HG03039 (cell line): ENCODE data around the gene ZNF672.
"Not testable (repeated sequence)": the region's sequence is repeated elsewhere in the genome, so short reads cannot be mapped to it uniquely, and the experiment has no call there.

Experiments
- ATAC-seq: cut with Tn5 transposase; IDR thresholded peaks from one replicate; pipeline ENCODE4 v1.9.1; 2021; ENCODE audit warnings: mild to moderate bottlenecking, moderate library complexity; ENCODE audit not compliant: unreplicated experiment

The ZNF672 gene

DNA sequence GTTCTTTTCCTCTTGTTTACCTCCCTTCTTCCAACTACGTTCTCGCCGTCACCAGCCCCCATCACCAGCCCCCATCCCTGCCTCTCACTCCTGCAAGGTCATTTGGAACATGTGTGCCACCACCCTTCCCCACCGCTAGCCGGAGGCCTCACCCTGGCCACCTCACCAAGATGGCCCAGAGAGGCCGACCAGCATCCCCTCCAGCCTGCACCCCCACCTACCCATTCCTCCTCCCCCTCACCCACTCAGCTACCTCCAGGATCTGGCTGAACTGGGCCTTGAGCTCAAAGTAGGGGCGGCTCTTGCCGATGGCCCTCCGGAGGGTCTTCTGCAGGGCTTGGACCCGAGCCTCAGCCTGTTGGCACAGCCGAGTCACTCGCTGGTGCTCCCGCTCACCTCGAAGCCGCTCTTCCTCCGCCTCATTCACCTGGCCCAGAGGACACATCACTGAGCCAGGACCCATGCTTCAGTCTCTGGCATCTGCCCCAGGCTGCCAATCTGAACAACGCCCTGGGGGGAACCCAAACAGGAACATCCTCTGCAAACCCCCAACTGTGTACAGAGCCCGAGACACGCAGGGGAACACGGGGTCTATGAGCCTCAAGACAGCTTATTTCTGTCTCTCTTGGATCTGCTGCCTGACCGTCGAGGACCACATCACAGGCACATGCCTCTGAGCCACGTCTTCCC is 25.1 kb upstream of the ZNF672 start:
- no peak for ATAC-seq

DNA sequence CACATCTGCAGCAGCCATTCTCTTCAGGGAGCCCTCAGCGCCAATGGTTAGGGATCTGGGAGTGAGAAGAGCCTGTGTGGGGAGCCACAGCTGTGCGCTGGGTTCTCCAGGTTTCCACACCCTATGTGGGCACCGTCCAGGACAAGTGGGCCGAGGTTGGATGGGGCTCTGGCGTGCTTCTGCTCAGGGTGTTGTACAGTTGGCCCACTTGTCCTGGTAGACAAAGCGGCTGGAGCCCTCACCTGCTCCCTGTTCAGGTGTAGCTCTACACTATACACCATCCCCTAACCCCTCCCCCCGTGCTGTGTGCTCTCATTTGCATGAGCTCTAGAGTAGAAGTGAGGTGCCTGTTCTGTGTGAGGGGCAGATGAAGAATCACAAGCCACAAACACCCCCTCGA is 24.5 kb upstream of the ZNF672 start:
- ATAC-seq = no peak

GRCh38 chr1:248814351-248814750 is 23.7 kb upstream of the ZNF672 start:
- no peak for ATAC-seq

DNA sequence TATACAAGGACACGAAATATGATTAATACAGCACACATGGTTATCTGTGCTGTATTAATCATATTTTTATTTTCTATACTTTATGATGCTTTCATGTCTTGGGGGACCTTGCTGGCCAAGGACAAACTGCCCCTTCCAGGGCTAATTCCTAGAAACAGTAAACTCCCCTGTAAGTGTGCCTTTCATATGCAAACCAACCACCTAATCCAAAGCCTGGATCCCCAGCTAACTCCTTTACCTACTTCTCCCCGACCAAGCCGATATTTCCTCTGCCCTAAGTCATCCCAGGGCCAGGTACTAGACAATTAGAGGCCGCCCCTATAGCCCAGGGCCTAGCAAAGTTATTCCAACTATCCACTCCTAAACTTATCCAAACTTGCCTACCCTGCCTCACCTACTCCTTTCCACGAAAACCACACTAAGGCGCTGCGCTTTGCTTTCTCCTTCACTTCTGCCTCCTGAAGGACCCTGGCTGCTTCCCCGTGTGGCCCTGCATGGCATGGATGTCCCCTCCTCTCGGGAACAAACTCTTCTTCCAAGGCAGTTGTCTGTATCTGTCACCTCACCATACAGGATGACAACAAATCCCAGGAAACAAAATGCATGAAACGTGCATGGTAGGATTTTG is 22.5 kb upstream of the ZNF672 start:
- no peak for ATAC-seq

DNA sequence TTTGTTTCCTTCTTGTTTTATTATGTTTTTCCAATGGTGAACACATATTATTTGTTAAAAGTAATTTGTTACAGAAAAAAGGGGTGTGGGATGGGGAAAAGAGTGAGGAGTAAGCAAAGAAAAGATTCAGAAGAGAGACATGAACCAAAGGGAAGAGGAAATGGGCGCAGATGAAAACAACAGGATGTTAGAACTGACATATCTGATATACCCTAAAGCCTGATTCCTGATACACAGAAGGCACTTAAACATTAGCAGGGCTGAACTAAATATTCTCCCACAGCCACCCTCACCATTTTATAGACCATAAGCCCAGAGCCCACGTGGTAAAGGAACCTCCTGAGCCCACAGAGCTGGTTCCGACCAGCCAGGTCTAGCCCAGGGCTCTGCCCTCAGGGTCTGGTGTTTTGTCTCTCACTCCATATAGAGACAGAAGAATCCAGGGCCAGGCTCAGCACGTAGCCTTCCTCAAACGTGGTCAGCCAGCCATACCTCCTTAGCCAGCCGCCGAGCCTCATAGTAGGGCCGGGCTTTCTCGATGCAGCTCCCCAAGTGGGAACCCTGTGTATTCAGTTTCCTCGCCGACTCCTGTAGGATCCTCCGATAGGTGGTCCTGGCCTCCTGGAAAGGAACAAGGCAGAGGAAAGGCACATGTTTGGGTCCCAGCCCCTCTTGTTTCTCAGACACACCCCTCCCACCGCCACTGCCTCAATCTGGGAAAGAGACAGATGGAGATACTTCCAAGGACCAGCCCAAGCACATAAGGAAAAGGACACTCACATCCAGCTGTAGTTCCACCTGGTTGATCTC is 21.8 kb upstream of the ZNF672 start:
- no peak for ATAC-seq

DNA sequence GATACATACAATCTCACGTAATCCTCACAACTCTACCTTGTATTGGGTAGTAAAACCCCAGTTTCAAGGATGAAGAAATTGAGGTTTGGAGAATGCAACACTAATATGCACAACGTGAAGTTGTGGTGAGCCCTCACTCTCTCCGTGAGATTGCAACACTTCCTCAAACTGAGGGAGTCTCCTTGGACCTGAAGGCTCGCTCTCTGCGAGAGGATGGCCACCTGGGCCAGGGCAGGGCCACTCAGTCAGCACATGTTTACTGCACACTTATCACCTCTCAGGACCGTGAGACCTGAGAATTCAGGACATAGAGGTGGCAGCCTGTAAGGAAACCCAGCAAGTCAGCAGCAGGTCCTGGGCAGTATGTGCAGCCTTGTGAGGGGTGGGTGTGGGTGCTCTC is 21.0 kb upstream of the ZNF672 start:
- ATAC-seq = no peak

- ATAC-seq = no peak
These were observed 19.3 kb upstream of the ZNF672 start for GRCh38 chr1:248818505-248819374.

- ATAC-seq = no peak
These were observed 17.9 kb upstream of the ZNF672 start for GRCh38 chr1:248820041-248820585.

GRCh38 chr1:248821101-248821500 is 16.9 kb upstream of the ZNF672 start:
- ATAC-seq = no peak

- no peak for ATAC-seq
These were observed 16.4 kb upstream of the ZNF672 start for GRCh38 chr1:248821641-248822040.

GRCh38 chr1:248822148-248823032 is 15.6 kb upstream of the ZNF672 start:
- no peak for ATAC-seq

DNA sequence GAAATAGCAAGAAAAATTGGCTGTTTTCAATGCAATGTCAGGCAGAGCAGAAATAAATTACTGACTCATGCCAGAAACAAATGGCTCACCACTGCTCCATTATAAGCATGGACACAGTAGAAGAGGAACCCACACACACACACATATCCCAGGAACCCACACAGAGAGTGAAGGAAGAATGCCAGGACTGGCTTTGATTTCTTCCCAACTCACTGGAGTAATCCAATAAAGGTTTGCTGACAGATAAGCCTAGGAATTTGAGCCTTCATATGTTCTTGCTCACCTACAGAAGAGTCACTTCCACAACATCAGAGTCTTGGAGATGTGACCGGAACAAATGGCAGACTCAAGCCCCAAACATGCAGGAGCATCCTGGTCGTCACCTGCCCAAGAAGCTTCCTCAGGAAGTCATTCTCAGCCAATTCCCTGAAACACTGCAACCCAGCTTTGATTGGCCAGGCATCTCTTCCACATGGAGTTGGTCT is 14.5 kb upstream of the ZNF672 start:
- no peak for ATAC-seq

GRCh38 chr1:248824301-248824700 is 13.7 kb upstream of the ZNF672 start:
- ATAC-seq = no peak

GRCh38 chr1:248824701-248825100 is 13.3 kb upstream of the ZNF672 start:
- ATAC-seq = no peak

GRCh38 chr1:248825136-248825535 is 12.9 kb upstream of the ZNF672 start:
- ATAC-seq = no peak

GRCh38 chr1:248825573-248825908 is 12.5 kb upstream of the ZNF672 start:
- peak; percentile 0 for ATAC-seq

DNA sequence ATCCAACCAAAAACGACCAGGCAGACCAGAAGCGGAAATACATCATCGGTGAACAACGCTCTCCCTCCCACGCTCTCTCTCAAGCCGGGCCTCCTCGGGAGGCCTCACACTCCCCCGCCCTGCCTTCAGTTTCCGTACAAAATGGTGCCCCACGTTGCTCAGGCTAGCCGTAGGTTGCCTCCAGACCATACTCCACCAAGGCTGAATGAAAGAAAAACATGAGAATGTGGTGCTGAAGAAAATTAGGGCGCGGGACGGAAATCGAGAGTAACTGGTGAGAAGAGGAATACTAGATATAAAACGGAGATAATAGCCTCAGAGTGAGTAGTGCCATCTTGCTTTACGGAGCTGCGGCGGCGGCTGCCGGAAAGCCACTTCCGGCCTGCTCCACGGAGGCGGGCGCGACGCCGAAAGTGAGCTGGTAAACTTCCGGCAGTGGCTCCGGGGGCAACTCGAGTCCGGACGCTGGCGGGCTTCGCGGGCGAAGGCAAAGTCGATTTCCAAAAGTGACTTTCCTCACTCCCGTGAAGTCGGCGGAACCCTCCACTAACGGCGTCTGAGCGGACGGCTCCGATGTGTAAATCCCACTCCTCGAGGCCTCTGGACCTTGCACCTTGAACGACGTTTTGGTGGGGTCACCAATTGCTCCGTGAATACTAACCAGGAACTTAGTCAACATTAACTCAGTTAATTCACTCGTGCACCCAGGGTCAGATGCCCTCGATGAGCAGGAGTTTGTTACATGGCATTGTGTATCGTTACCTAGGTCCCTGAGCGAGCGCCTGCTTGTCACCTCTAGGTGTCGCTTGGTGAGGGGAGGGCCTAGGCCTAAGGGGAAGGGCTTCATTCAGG is 11.9 kb upstream of the ZNF672 start, which contains the start of gene SH3BP5L:
Gene SH3BP5L (minus strand): TSS at position 7 of the 852 bp plus-strand sequence. CDS start 980 bp downstream, outside the sequence.
- ATAC-seq = peak; percentile 86

DNA sequence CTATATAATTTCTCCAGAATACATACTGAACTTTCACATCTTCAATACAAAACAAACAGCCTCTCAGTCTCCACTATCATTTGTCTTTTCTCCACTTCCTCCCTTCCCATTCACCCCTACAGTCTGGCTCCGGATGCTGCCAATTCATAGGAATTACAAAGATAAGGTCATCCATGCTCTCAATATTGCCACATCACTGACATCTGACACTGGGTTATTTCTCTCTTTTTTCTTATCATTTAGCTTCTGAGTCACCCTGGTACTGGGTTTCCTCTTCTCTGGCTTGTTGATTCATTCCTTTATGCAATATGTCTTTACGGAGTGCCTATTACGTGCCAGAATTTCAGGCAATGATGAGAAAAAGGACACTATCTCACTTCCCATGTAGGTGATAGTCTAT is 9.2 kb upstream of the ZNF672 start:
- no peak for ATAC-seq

DNA sequence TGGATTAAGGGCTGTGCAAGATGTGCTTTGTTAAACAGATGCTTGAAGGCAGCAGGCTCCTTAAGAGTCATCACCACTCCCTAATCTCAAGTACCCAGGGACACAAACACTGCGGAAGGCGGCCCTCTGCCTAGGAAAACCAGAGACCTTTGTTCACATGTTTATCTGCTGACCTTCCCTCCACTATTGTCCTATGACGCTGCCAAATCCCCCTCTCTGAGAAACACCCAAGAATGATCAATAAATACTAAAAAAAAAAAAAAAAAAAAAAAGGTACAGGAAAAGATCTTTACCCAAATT is 7.4 kb upstream of the ZNF672 start:
- not testable (repeated sequence) for ATAC-seq
